Coronary artery (tissue), 2 donors: ENCODE data around the gene MGAT2.
A peak's percentile ranks its signal among the peaks of the same experiment; 100 is the strongest.
"Not testable (repeated sequence)": the region's sequence is repeated elsewhere in the genome, so short reads cannot be mapped to it uniquely, and the experiment has no call there.

Experiments used
- DNase-seq: peaks from one replicate; pipeline ENCODE4 v3.0.0-alpha.2; 2017; ENCODE audit warnings: low spot score
- H3K27ac ChIP-seq, 2 donors: fragments of 200-600 bp; sonication (generic); one replicate each; pipeline ENCODE4 v1.5.1; 2016 to 2019
- H3K4me3 ChIP-seq: fragments of 200-600 bp; sonication (generic); 2 replicates; pipeline ENCODE4 v1.5.1; 2016; ENCODE audit warnings: mild to moderate bottlenecking, moderate library complexity
- CTCF ChIP-seq: fragments of 200-600 bp; sonication (generic); IDR thresholded peaks from one replicate; pipeline ENCODE4 v1.5.1; 2019; ENCODE audit warnings: antibody characterized with exemption

The MGAT2 gene

GRCh38 chr14:49583629-49584028 is 37.0 kb upstream of the MGAT2 start:
- peak overlapping the region; percentile 94 for H3K4me3 ChIP-seq
- no peak overlapping the region for H3K27ac ChIP-seq
- DNase-seq, result no peak
- TF ChIP-seq CTCF, result no peak

GRCh38 chr14:49584058-49584457 is 36.5 kb upstream of the MGAT2 start:
- Histone ChIP-seq H3K4me3 (peak overlapping the region; percentile 94), H3K27ac (no peak overlapping the region)
- DNase-seq, result no peak
- TF ChIP-seq CTCF, result no peak

GRCh38 chr14:49584981-49585640 is 35.5 kb upstream of the MGAT2 start:
- DNase-seq, result not testable (repeated sequence)
- Histone ChIP-seq H3K27ac (peak overlapping the region; percentile 88 to 94), H3K4me3 (peak overlapping the region; percentile 94)

GRCh38 chr14:49585803-49586672 is 34.6 kb upstream of the MGAT2 start, which contains the start of gene RPS29:
Gene RPS29, minus strand, starts transcription at chr14:49586380. Its CDS starts 34 bp downstream, at chr14:49586346.
- no peak for TF ChIP-seq CTCF
- peak within 1 kb of the TSS; percentile 88 to 94 for H3K27ac ChIP-seq
- peak within 1 kb of the TSS; percentile 94 for H3K4me3 ChIP-seq
- peak; percentile 99 for DNase-seq

GRCh38 chr14:49586673-49587460 is 33.7 kb upstream of the MGAT2 start:
- Histone ChIP-seq H3K27ac (peak overlapping the region; percentile 88 to 94), H3K4me3 (peak overlapping the region; percentile 94)
- no peak for DNase-seq
- TF ChIP-seq CTCF, result peak; percentile 44

GRCh38 chr14:49589387-49589786 is 31.2 kb upstream of the MGAT2 start:
- TF ChIP-seq CTCF, result no peak
- DNase-seq, result no peak

GRCh38 chr14:49593016-49593415 is 27.6 kb upstream of the MGAT2 start:
- Histone ChIP-seq H3K4me3 (no peak overlapping the region), H3K27ac (no peak overlapping the region)
- DNase-seq, result no peak
- TF ChIP-seq CTCF, result no peak

More at GRCh38 chr14:49589387-49589786, 31.2 kb upstream of the MGAT2 start:
- Histone ChIP-seq H3K27ac (no peak overlapping the region), H3K4me3 (no peak overlapping the region)
